GM21576 (cell line): ENCODE results near the gene TMED10.

ENCODE experiments used
- ATAC-seq: cut with Tn5 transposase; IDR thresholded peaks from one replicate; pipeline ENCODE4 v1.9.1; 2021; ENCODE audit warnings: mild to moderate bottlenecking, moderate library complexity; ENCODE audit not compliant: unreplicated experiment

TMED10 gene

DNA sequence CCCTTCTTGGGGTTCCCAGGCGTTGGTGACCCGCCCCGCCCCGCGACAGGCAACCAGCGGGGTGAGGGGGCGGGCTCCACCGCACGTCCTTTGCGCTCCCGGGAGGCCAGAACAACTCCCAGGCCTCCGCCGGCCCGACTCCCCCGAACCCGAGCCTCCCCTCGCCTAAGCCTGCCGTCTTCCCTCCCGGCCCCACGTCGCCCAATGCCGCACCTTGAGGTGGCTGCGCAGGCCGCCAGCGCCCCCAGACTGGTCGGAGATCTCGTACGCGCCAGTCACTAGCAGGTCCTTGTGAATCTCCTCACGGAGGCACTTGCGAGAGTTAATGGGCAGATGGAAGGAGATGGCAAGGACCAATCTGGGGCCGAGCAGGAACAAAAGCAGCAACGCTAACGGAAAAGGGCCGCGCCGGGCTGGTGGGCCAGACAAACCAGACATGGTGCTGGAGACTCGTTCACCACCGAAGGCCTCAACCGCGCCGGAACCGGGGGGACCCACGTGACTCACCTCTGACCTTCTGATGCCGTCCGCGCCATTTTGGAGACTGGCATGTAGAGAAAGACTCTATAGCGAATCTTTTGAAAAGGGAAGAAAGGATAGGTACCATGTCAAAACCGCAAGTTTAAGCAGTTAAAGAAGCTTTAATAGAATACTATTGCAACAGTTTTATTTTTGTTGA, at the start of gene TMED10:
Gene TMED10 (minus strand): TSS at position 471 of the 679 bp plus-strand sequence. CDS start 33 bp downstream, at position 438.
- peak; percentile 69 for ATAC-seq

DNA sequence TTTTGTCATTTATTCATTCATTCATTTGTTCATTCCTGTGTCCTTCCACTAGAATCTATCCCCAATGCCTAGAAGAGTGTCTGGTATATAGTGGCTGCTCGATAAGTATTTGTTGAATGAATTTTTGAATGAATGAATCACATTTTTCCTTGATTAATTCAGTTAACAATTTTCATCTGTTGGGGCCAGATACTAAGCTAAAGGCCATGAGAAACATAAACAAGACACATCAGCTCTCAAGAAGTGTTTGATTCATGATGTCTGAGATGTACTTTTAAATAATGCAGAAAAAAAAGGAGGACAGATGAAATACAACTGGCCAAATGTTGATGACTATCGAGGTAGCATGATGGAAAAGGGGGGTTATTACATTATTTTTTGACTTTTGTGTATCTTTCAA, 48.1 kb upstream of the TMED10 start:
- ATAC-seq: no peak

DNA sequence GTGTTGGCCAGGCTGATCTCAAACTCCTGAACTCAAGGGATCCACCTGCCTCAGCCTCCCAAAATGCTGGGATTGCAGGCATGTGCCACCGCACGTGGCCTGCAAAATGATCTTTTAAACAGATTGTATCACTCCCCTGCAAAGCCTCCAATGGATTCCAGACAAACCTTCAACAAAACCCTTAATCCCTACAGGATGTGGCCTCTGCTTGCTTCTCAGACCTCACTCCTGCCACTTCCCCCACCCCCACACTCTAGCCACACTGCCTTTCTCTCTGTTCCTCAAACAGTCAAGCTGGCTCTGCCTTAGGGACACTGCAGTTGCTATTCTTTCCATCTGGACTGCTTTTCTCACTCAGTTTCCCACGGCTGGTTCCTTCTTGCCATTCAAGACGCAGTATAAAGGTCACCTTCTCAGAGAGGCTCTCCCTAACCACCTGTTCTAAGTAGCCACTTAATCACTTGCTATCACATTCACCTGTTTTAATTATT, 47.3 kb upstream of the TMED10 start:
- ATAC-seq: peak; percentile 42

DNA sequence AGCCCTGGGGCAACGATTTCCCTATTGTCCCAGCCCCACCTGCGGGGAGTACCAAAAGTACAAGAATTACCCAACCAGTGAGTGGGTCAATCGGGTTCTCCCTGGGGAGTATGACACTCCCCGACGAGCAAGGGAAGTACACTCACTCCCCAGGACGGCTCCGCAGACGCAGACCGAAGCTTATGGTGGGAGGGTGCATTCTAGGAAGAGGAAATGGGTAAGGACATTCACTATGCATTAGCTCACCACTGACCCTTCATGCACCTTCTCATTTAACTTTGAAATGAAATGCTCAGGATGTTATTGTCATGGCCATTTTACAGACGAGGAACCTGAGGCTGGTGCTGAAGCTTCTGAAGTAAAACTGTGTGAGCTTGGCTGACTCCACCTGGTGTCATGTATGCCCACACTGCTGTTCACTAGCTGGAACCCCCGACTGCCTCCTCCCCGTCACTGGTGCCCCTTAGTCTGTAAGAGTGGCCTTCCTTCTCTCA, 45.8 kb upstream of the TMED10 start:
- peak; percentile 43 for ATAC-seq

DNA sequence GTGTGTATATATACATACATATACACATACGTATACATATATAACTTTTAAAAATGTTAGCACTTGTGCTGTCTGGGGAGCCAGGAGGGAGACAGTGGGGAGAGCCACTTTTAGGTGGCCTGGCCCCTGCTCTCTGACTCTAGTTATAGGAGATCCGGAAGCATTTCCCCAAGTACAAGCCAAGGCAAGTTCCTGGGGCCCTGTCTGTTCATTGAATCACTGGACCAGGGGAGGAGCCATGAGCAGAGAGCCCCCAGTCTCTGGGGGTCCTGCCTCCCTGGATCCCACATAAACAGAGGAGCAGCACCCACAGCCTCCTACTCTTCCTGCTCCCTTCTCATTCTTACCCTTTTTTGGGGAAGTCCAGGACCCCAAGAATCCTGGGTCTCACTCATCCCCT, 45.4 kb upstream of the TMED10 start:
- no peak for ATAC-seq

GRCh38 chr14:75220156-75220555, 43.7 kb upstream of the TMED10 start:
- no peak for ATAC-seq

DNA sequence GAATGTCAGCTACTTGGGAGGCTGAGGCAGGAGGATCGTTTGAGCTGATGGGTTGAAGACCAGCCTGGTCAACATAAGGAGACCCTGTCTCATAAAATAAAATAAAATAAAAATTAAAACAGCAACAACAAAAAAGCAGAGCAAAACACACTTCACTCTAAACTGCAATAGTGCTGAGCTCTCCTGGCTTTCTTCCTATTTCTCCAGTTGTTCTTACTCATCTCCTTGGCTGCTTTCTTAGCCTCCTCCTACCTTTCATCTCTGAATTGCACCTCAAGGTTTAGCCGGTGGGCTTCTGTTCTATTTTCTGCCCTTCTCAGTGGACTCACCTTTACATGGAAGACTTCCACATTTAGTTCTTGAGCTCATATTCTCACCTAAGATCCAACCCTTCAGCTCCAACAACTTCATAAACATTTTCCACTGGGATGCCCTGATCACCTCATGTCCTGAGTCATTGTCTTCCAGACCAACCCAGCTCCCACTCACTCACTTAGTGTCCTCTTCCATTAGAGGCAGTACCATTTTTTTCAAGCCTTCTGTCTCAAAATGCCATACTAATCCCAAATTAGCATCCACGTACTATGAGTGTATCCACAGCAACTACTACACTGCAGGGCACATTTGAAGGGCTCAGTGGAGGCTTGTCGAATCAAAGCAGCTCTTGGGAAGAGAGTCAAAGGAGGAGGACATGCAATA, 41.2 kb upstream of the TMED10 start:
- ATAC-seq: no peak

- no peak for ATAC-seq
Observed at GRCh38 chr14:75216427-75217006, 40.1 kb upstream of the TMED10 start.

- no peak for ATAC-seq
Observed at GRCh38 chr14:75215520-75215919, 39.1 kb upstream of the TMED10 start.

GRCh38 chr14:75214558-75214957, 38.1 kb upstream of the TMED10 start:
- no peak for ATAC-seq

- no peak for ATAC-seq
Observed at GRCh38 chr14:75213172-75213571, 36.8 kb upstream of the TMED10 start.

GRCh38 chr14:75208843-75209242, 32.4 kb upstream of the TMED10 start:
- ATAC-seq: no peak

GRCh38 chr14:75206190-75206589, 29.8 kb upstream of the TMED10 start:
- ATAC-seq: no peak

DNA sequence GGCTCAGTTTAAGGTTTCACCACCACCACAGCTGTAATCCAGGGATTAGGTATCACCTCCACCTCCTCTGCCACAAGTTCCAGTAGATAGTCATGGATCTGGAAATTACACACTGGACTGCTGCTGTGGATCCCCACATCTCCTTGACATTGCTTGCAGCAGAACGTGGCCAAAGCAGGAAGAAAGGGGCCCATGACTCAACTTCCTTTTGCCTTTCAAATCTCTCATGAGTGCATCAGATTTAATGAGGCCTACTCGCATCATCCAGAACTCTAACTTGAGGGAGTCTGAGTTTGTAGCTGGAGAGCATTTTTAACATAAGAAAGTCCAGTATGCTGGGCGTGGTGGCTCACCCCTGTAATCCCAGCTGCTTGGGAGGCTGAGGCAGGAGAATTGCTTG, 29.2 kb upstream of the TMED10 start:
- no peak for ATAC-seq

- no peak for ATAC-seq
Observed at GRCh38 chr14:75204116-75204515, 27.7 kb upstream of the TMED10 start.

- ATAC-seq: no peak
Observed at GRCh38 chr14:75202657-75203056, 26.2 kb upstream of the TMED10 start.

DNA sequence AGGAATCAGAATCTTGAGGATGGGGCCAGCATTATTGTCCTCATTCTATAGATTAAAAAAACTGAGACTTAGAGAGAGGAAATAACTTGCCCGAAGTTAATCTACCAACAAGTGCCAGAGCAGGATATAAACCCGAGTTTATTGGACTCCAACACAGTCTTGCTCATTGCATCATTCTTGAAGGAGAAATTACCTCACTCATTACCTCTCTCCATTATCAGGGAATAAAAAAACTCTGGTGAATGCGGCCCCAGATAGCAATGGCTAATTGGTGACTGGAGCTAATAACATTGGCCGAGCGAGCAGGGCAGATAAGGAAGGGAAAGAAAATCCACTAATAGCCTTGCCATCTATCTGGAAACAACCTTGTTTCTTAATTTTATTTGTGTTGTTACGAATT, 24.7 kb upstream of the TMED10 start:
- ATAC-seq: no peak

DNA sequence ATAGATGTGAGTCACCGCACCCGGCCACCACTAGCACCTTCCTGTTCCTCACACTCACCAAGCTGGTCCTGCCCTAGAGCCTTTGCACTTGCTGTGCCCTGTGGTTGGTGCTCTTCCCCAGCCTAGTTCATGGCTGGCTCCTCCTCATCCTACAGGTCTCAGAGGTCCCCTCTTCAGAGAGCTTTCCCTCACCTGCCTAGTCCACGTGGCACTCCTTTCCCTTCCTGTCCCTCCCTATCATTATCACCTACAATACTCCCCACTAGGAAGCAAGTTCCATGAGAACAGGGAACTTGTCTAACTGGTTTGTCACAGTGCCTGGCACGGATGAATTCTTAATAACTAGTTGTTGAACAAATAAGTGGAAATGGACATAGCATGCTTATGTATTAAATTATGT, 24.0 kb upstream of the TMED10 start:
- ATAC-seq: no peak

DNA sequence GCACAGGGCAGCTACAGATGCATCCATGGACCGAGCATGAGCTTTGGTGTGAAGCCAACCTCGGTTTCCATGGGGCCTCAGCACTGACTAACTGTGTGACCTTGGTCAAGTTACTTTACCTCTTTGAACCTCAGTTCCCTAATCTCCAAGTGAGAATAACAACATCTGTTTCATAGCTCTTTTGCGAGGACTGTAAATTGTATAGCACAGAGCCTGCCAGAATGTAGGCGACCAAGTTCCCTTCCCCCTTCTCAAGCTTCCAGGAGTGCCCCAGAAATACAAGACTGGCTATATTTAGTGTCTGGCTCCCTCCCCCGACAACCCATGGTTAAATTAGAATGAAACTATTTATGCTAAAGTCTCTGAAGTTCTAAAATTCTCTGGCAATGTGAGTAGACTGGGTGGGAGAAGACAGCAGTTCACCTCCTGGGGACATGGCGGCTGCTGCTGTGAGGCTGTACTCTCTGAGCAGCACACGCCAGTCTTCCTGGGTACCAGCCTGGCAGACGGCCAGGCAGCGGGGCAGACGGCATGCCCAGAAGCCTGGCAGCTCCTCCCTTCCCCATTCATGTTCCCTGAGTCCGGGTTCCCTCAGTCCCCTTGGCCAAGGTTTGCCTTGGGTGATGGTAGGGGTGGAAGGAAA, 22.0 kb upstream of the TMED10 start:
- ATAC-seq: no peak

GRCh38 chr14:75197338-75197737, 20.9 kb upstream of the TMED10 start:
- no peak for ATAC-seq

DNA sequence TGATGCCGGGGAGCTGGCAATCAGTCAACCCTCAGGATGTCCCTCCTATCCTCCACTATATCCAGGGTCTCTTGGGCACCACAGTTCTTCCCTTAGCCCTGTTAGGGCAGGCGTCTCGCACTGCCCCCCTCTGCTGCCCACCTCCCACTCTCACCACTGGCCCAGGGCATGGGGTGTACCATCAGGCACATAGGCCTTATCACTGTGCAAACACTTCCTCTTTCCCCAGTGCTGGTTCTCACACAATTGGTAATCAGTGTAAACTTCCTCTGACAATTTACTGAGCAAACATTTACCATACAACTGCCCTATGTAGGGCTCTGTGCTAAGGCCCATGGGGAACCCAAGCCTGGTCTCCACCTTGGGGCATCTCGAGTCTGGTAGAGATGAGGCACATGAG, 20.1 kb upstream of the TMED10 start:
- no peak for ATAC-seq
